Spinal cord (tissue), 10 donors: Measurements from ENCODE around the gene SLC25A42. TPM values are rescaled to one million over a fixed set of nuclear protein-coding genes. Genes with fewer than 3 reads are reported as not detected.

Source experiments
- DNase-seq, 6 donors: peaks; one replicate each; pipeline versions ENCODE4 v3.0.0 to v3.0.0-alpha.2; 2013 to 2015; ENCODE audit warnings: low spot score in 6 of 6, low read depth in 4 of 6
- H3K27ac ChIP-seq: one replicate; pipeline ENCODE4 v1.5.1; 2013; ENCODE audit warnings: low read depth, low read length, control low read depth
- H3K27me3 ChIP-seq: one replicate; pipeline ENCODE4 v1.6.1; 2013; ENCODE audit warnings: low read length; ENCODE audit not compliant: control insufficient read depth, insufficient read depth
- H3K36me3 ChIP-seq: one replicate; pipeline ENCODE4 v1.6.1; 2013; ENCODE audit warnings: low read length; ENCODE audit not compliant: control insufficient read depth, insufficient read depth
- H3K4me1 ChIP-seq: one replicate; pipeline ENCODE4 v1.6.1; 2013; ENCODE audit warnings: low read length; ENCODE audit not compliant: control insufficient read depth, insufficient read depth
- H3K4me3 ChIP-seq: one replicate; pipeline ENCODE4 v1.5.1; 2013; ENCODE audit warnings: low read depth, low read length, control low read depth
- H3K9me3 ChIP-seq: one replicate; pipeline ENCODE4 v1.6.1; 2013; ENCODE audit warnings: low read length; ENCODE audit not compliant: control insufficient read depth, insufficient read depth
- WGBS: methylation state at CpG from one replicate; pipeline ENCODE4 v1.1.5; 2013; ENCODE audit warnings: missing lambda C conversion rate; ENCODE audit not compliant: insufficient coverage; 5-methylcytosine and 5-hydroxymethylcytosine counted together
- polyA plus RNA-seq, 2 donors: library from polyadenylated mRNA; unstranded; fragments of 120-200 nt; gene quantifications; one replicate each; pipeline ENCODE4 v1.2.1, GENCODE V29; 2013; ENCODE audit not compliant: insufficient read length in 2 of 2
- total RNA-seq, 2 donors: library from RNA; depleted of rRNA in 1 of 2; stranded (reverse); fragments of 120-200 nt in 1 of 2; fragments of >200 nt in 1 of 2; gene quantifications; one replicate each; pipeline versions ENCODE4 v1.2.3 to v1.2.4, GENCODE V29; 2013 to 2014
- donor health status: healthy.

SLC25A42 gene
- total and polyA plus RNA-seq, 4 donors = 7.6 to 25.0 (median 14.8) TPM

DNA sequence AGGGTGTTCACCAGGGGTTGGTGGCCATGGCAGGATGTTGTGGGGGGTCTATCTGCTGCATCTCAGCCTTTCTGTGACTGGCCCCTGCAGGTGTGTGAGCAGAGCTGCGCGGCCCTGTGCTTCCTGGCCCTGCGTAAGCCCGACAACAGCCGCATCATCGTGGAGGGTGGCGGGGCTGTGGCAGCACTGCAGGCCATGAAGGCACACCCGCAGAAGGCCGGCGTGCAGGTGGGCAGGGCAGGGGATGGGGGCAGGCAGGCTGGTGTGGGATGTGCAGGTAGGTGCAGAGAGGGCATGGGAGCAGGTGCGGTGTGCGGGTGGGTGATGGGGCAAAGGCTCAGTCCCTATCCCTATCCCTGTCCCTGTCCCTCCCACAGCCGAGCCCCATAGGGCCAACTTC, 8.1 kb upstream of the SLC25A42 start:
- Histone ChIP-seq H3K36me3 (peaks cover 95% of the 10 kb centered on the region), H3K4me3 (no peak overlapping the region), H3K27ac (no peak overlapping the region), H3K4me1 (no peaks in the 10 kb centered on the region), H3K9me3 (no peaks in the 10 kb centered on the region), H3K27me3 (no peaks in the 10 kb centered on the region)
- DNase-seq = no peak
- 98% methylated on average over 8 of the region's 13 CpGs for WGBS

DNA sequence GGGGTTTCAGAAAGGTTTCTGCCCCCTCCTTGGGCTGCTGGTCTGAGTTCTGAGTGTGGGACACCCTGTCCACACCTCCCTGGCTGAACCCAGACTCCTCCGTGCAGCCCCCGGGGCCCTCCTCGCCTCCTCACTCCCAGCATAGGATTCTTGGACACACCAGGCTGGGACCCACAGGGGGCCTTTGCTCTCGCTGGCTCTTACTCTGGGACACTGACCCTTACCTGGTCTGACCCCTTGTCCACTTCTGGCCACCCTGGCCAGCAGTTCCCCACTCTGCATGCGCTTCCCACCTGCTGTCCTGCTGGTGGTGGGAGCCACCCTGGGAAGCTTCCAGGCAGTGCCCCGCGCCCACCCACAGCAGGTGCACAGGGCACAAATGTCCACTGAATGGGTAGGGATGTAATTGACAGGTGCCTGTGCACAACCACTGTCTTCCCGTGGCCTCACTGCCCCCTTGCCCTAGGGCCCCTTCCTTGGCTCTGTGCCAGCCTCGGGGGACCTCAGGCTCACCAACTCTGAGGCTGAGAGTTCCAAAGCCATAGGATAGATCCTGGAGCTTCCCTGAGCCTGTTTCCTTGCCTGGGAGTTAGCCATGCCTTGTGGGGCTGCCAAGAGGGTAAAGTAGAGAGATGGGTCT, 7.0 kb upstream of the SLC25A42 start:
- H3K4me1 ChIP-seq = peaks cover 9% of the 10 kb centered on the region
- WGBS = 85% methylated on average over 9 of the region's 9 CpGs
- no peak for DNase-seq
- no peaks in the 10 kb centered on the region for H3K9me3 ChIP-seq
- no peaks in the 10 kb centered on the region for H3K27me3 ChIP-seq
- H3K4me3 ChIP-seq = no peak overlapping the region
- H3K36me3 ChIP-seq = peaks cover 95% of the 10 kb centered on the region
- no peak overlapping the region for H3K27ac ChIP-seq

DNA sequence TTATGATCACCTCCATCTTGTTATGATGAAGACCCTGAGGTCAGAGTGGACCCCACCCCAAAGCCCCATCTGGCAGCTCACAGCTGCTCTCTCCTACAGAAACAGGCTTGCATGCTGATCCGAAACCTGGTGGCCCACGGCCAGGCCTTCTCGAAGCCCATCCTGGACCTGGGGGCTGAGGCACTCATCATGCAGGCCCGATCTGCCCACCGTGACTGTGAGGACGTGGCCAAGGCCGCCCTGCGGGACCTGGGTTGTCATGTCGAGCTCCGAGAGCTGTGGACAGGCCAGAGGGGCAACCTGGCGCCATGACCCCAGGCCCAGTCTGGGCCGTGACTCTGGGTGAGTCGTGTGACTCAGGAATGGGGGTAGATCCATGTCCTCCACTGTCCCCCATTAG, 6.5 kb upstream of the SLC25A42 start:
- WGBS = 94% methylated on average over 11 of the region's 13 CpGs
- no peak for DNase-seq
- H3K4me1 ChIP-seq = peaks cover 10% of the 10 kb centered on the region
- H3K36me3 ChIP-seq = peaks cover 90% of the 10 kb centered on the region
- no peaks in the 10 kb centered on the region for H3K27me3 ChIP-seq
- no peak overlapping the region for H3K27ac ChIP-seq
- H3K4me3 ChIP-seq = no peak overlapping the region
- no peaks in the 10 kb centered on the region for H3K9me3 ChIP-seq

DNA sequence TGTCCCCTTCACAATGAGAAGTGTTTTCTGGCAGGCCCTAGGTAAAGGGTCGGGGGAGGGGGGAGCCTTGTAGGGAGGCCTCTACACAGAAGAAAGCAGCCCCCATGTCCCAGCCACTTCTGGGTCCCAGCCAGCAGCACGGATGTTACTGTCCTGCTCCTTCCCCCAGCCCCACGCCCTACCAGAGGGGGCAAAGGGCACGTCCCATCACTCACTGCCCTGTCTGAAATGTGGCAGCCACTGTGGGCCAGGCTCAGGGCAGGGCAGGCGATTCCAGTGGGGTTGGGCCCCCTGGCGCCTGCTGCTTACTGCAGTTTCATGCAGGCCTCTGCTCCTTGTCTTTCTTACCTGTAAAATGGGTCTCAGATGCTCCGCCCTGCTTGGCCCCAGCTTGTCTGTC, 6.1 kb upstream of the SLC25A42 start:
- no peak overlapping the region for H3K4me3 ChIP-seq
- H3K27me3 ChIP-seq = no peaks in the 10 kb centered on the region
- H3K27ac ChIP-seq = no peak overlapping the region
- peaks cover 86% of the 10 kb centered on the region for H3K36me3 ChIP-seq
- H3K4me1 ChIP-seq = peaks cover 14% of the 10 kb centered on the region
- H3K9me3 ChIP-seq = no peaks in the 10 kb centered on the region
- no peak for DNase-seq
- 84% methylated on average over 7 of the region's 7 CpGs for WGBS

DNA sequence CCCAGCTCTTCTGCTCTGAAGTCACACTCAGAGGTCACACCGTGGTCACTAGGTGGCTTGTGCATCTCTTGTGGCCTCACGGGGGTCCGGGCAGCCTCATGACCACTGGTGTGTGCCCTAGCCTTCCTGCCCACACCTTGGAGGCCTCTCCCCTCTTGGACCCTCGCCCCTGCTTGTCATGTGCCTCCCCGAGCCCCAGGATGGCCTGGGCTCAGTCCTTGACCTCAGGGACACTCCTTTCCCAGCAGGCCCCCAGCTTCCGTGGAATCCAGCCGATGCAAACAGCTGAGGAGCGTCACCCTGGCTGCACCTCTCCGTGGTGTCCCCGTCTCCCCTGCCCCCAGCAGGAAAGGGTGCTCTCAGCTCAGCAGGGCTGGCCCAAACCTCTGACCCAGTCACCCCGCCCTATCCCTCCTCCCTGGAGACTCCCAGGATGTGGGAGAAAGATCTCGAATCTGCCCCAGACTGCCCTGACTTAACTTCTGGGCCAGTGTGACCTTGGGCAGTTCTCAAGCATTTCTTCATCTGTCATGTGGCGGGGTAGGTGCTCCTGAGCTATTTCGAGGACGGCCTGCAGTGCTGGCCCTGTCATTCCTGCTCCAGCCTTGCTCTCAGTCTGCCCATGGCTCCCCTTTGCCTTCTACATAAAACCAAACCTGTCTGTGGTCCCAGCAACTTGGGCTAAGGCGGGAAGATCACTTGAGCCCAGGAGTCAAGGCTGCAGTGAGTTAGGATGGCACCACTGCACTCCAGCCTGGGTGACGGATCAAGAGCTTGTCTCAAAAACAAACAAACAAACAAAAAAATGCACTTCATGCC, 4.6 kb upstream of the SLC25A42 start:
- Histone ChIP-seq H3K9me3 (no peaks in the 10 kb centered on the region), H3K4me1 (peaks cover 23% of the 10 kb centered on the region), H3K27ac (no peak overlapping the region), H3K27me3 (no peaks in the 10 kb centered on the region), H3K4me3 (no peak overlapping the region), H3K36me3 (peaks cover 72% of the 10 kb centered on the region)
- no peak for DNase-seq
- 85% methylated on average over 17 of the region's 17 CpGs for WGBS

DNA sequence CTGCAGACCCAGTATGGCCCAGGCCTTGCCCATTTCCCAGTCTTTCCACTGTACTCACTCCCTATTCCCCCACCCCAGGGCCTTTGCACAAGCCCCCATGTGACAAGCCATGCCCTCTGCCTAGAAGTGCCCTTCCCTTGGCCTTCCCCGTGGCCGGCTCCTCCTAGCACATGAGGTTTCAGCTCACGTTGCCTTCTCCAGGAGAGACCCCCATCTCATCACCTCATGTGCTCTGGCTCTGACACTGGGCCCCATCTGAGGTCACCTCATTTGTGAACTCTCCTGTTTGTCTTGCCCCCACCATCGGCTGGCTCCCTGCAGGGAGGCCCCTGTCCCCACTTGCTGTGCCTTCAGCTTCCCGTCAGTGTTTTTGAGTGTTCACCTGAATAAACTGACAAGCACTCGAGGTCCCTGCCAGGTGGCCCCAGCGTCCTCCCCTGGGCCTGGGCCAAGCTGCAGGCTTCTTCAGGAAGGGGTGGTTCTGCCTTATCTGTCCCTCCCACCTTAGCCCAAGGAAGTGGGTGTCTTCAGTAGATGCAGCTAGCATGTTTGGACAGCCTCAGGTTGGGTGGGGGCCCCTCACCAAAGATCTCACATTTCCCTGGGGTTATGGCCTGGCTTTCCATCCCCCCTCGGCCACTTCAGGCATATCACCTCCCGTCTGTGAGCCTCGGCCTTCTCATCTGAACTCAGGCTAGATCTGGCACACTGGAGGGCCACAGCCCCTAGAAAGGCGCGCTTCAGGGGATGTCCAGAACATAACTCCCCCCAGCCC, 3.8 kb upstream of the SLC25A42 start:
- H3K4me1 ChIP-seq = peaks cover 31% of the 10 kb centered on the region
- 84% methylated on average over 12 of the region's 12 CpGs for WGBS
- no peak overlapping the region for H3K4me3 ChIP-seq
- DNase-seq = no peak
- peaks cover 64% of the 10 kb centered on the region for H3K36me3 ChIP-seq
- no peak overlapping the region for H3K27ac ChIP-seq
- H3K9me3 ChIP-seq = no peaks in the 10 kb centered on the region
- no peaks in the 10 kb centered on the region for H3K27me3 ChIP-seq

DNA sequence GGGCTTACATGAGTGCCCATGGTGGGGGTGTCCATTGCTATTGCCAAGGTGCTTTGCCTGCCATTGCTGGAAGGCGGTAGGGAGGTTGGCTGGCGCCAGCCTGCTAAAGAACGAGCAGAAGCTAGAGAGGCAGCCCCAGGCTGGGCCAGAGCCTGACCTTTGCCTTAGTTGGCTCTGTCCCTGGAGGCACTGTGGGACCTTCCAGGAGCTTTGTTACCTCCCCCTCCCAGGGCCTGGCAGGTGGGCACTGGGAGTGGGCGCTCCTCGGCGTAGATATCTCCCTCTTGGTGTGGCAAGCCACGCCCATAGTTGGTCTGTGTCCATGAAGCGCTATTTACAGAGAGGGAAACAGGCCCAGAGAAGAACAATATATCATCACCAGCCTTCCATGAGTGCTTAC, 2.3 kb upstream of the SLC25A42 start:
- no peak for DNase-seq
- H3K4me3 ChIP-seq = no peak overlapping the region
- peaks cover 33% of the 10 kb centered on the region for H3K4me1 ChIP-seq
- no peak overlapping the region for H3K27ac ChIP-seq
- WGBS = 82% methylated on average over 3 of the region's 8 CpGs
- no peaks in the 10 kb centered on the region for H3K27me3 ChIP-seq
- H3K36me3 ChIP-seq = peaks cover 49% of the 10 kb centered on the region
- H3K9me3 ChIP-seq = no peaks in the 10 kb centered on the region

DNA sequence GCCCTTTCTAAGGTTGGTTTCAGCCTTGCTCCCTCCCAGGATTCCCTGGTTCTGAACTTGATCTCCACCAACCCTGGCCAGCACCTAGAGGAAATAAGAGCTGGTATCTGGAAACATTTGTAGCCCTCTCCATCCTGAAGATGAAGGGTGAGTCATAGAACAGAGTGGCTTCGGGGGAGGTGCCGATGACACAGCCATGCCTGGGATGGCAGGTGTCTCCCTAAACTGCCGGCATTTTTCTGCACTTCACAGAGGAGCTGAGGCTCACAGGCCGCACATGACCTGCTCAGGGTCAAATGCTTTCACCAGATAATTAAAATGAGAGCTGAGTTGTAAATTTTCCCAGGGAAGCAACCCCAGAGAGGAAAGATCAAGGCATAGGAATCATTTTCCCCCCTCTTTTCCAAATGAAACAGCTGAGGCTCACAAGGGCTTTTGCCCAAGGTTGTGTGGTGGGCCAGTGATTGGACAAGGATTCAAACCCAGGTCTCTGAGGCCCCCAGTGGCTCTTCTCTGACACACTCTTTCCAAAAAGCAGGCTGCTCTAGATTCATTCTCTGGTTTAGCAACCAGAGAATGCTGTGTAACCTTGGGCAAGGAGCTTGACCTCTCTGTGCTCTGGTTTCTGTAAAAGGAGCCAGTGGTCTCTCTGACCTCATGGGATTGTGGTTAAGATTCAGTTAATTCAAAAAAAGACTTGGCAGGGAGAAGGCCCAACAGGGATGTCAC, 1.2 kb upstream of the SLC25A42 start:
- 94% methylated on average over 3 of the region's 4 CpGs for WGBS
- H3K9me3 ChIP-seq = no peaks in the 10 kb centered on the region
- H3K27me3 ChIP-seq = no peaks in the 10 kb centered on the region
- peaks cover 38% of the 10 kb centered on the region for H3K36me3 ChIP-seq
- H3K4me3 ChIP-seq = peak overlapping the region; percentile 67
- H3K4me1 ChIP-seq = peaks cover 33% of the 10 kb centered on the region
- H3K27ac ChIP-seq = peak overlapping the region; percentile 75
- DNase-seq = no peak

DNA sequence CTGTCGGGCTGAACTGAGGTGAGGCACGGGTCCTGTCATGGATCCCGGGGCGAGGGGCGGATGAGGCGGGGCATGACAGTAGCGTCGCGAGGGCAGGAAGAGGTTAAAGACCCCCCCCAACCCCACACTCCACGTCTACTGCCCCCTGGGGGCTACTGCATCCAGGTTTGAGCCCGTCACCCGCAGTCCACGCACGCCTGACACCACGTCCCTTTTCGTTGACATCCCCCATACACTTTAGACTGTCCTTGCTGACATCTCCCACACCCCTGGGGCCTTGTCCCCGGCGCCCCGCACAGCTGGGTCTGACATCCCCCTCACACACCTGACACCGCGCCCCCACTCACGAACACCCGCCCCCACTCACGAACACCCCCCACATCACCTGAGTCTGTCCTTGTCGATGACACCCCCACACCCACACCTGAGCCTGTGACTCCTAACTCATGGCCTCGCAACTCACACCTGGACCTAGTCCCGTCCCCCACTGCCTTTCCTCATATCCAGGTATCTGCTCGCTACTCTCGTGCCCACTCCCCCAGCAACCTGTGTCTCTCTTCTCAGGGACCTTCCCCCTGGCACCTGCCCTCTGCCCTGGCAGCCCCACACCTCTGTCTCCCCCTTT, 416 bp downstream of the SLC25A42 start:
- Histone ChIP-seq H3K4me3 (peak overlapping the region; percentile 67), H3K36me3 (peaks cover 22% of the 10 kb centered on the region), H3K27me3 (no peaks in the 10 kb centered on the region), H3K4me1 (peaks cover 40% of the 10 kb centered on the region), H3K27ac (no peak overlapping the region), H3K9me3 (no peaks in the 10 kb centered on the region)
- no peak for DNase-seq
- WGBS = 4% methylated on average over 17 of the region's 29 CpGs
